NB4 (cell line): ENCODE results near the gene SASS6.

ENCODE experiments used
- CTCF ChIP-seq: IDR thresholded peaks from one replicate; pipeline ENCODE4 v1.5.1; 2012; ENCODE audit warnings: low read depth, low read length
- MAX ChIP-seq: IDR thresholded peaks from 2 replicates; pipeline ENCODE4 v1.6.1; 2011; ENCODE audit warnings: low read depth, low read length
- MYC ChIP-seq: IDR thresholded peaks from 2 replicates; pipeline ENCODE4 v1.6.1; 2011; ENCODE audit warnings: low read depth, low read length
- POLR2A ChIP-seq: IDR thresholded peaks from 2 replicates; pipeline ENCODE4 v1.6.1; 2011; ENCODE audit warnings: mild to moderate bottlenecking; ENCODE audit not compliant: insufficient read length; ENCODE audit errors: extremely low read depth

GRCh38 chr1:100076744-100077143, 56.0 kb downstream of the SASS6 start:
- TF ChIP-seq CTCF, result no peak
- TF ChIP-seq POLR2A, result no peak
- no peak for TF ChIP-seq MYC
- TF ChIP-seq MAX, result no peak
